ENCODE results near the gene SORCS1.

DNA sequence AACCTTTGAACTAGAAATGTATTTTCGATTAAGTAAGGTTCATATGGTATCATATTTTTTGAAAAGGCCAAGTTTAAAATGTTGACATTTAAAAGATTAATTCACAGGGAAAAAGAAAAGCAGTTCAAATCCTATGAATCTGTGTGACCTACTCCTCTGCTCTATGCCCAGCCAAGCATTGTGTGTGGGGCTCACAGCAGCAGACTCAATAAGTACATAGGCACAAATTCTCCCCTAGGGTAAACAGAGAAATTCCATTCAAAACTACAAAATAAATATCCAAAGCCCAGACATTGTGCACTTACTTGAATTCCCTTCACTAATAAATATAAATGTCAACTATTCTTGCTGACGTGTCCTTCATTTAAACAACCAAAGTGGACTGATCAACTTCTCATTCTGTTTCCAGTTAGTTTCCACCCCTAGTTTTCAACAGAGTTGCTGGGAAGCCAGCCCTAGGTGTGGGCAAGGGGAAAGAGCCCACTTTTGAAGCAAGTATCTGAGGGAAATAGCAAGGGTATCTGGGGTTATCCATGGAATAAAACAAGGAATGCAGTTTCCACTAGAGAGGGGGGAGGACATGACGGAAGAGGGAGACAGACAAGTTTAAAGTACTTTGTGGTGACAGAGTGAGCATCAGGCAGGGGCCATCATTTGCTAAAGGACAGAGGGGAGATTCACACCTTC lies 533.3 kb downstream of the SORCS1 start:
- TF ChIP-seq, protein P1, sequence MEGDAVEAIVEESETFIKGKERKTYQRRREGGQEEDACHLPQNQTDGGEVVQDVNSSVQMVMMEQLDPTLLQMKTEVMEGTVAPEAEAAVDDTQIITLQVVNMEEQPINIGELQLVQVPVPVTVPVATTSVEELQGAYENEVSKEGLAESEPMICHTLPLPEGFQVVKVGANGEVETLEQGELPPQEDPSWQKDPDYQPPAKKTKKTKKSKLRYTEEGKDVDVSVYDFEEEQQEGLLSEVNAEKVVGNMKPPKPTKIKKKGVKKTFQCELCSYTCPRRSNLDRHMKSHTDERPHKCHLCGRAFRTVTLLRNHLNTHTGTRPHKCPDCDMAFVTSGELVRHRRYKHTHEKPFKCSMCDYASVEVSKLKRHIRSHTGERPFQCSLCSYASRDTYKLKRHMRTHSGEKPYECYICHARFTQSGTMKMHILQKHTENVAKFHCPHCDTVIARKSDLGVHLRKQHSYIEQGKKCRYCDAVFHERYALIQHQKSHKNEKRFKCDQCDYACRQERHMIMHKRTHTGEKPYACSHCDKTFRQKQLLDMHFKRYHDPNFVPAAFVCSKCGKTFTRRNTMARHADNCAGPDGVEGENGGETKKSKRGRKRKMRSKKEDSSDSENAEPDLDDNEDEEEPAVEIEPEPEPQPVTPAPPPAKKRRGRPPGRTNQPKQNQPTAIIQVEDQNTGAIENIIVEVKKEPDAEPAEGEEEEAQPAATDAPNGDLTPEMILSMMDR (IDR thresholded peaks at IDR 0.05; ENCODE audit: low read length): no peak
- TF ChIP-seq EZH2 (optimal IDR thresholded peaks at IDR 0.05; ENCODE audit: low read depth, low read length) (no peak), EZH2phosphoT487 (IDR thresholded peaks at IDR 0.05; ENCODE audit: low read length) (no peak)
